OCI-LY3 (cell line): Measurements from ENCODE around the gene PCARE.

Source experiments
- EZH2phosphoT487 ChIP-seq: fragments of 200-600 bp; shearing (Covaris generic); IDR thresholded peaks from 2 replicates; pipeline ENCODE4 v1.6.1; 2018; ENCODE audit warnings: antibody characterized with exemption, mixed run types, low read depth
- TF ChIP-seq, protein P1 (sequence below): fragments of 200-600, 300-600 bp; sonication (generic); IDR thresholded peaks from 2 replicates; pipeline ENCODE4 v1.5.1; 2014; ENCODE audit warnings: antibody characterized with exemption, low read length, low read depth

DNA sequence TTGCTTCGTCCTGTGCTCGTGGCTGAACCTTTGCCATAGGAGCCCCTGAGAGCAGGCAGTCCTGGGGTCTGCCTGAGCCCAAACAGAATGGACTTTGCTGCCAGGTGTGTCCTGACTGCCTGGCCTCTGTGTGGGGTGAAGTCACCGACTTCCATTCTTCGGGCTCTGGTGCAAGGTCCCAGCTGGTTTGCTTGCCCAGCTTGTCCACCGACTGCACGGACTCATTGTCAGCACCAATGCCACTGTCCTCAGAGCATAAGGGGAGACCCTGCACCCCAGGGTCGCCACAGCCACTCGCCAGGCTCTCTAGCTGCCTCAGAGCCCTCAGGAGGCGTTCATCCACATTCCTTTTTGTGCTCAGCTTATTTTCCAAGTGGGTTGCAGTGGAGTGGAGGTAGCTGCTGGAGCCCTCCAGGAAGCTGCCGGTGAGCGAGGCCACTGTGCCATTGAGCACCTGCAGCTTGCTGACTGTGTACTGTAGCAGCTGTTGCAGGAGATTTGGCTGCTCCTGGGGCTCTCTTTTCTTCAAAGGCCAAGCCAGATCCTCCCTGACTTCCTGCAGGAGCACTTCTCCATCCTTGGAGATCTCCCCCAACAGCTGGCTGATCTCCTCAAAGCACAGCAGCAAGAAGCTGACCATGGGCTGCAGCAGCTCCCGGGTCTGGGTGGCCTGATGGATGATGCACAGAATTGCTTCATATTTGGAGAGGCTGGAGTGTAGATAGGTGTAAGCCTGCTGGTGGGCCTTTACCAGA, 1.2 kb downstream of the PCARE start:
- TF ChIP-seq, protein P1, sequence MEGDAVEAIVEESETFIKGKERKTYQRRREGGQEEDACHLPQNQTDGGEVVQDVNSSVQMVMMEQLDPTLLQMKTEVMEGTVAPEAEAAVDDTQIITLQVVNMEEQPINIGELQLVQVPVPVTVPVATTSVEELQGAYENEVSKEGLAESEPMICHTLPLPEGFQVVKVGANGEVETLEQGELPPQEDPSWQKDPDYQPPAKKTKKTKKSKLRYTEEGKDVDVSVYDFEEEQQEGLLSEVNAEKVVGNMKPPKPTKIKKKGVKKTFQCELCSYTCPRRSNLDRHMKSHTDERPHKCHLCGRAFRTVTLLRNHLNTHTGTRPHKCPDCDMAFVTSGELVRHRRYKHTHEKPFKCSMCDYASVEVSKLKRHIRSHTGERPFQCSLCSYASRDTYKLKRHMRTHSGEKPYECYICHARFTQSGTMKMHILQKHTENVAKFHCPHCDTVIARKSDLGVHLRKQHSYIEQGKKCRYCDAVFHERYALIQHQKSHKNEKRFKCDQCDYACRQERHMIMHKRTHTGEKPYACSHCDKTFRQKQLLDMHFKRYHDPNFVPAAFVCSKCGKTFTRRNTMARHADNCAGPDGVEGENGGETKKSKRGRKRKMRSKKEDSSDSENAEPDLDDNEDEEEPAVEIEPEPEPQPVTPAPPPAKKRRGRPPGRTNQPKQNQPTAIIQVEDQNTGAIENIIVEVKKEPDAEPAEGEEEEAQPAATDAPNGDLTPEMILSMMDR = no peak
- no peak for TF ChIP-seq EZH2phosphoT487
